Ascending aorta (tissue), 2 donors: ENCODE measurements around the gene CPLANE2. TPM values are rescaled to one million over a fixed set of nuclear protein-coding genes. Genes with fewer than 3 reads are reported as not detected.
"Not testable (repeated sequence)": the region's sequence is repeated elsewhere in the genome, so short reads cannot be mapped to it uniquely, and the experiment has no call there.

Source experiments
- DNase-seq, 2 donors: peaks; one replicate each; pipeline ENCODE4 v3.0.0-alpha.2; 2019; ENCODE audit warnings: low spot score in 2 of 2
- H3K27ac ChIP-seq, 2 donors: fragments of 200-600 bp; sonication (generic); one replicate each; pipeline ENCODE4 v1.5.1; 2016 to 2017; ENCODE audit warnings: mild to moderate bottlenecking in 1 of 2
- H3K27me3 ChIP-seq: fragments of 200-600 bp; sonication (generic); one replicate; pipeline ENCODE4 v1.5.1; 2017
- H3K36me3 ChIP-seq, 2 donors: fragments of 200-600 bp; sonication (generic); one replicate each; pipeline ENCODE4 v1.5.1; 2016
- H3K4me1 ChIP-seq, 2 donors: fragments of 200-600 bp; sonication (generic); one replicate each; pipeline ENCODE4 v1.5.1; 2016 to 2017; ENCODE audit warnings: mild to moderate bottlenecking in 1 of 2
- H3K4me3 ChIP-seq, 2 donors: fragments of 200-600 bp; sonication (generic); one replicate each; pipeline ENCODE4 v1.5.1; 2016 to 2017; ENCODE audit warnings: mild to moderate bottlenecking in 1 of 2
- H3K9me3 ChIP-seq, 2 donors: fragments of 200-600 bp; sonication (generic); one replicate each; pipeline ENCODE4 v1.5.1; 2016
- intact Hi-C: fragments of 100-400 bp; cut with DNase I; formaldehyde crosslinking; loops from one replicate; pipeline ENCODE4 v1.15.1; 2023
- total RNA-seq: library from RNA; depleted of rRNA; stranded (reverse); fragments of >200 nt; gene quantifications from one replicate; pipeline ENCODE4 v1.1.0, GENCODE V29; 2016
- TF ChIP-seq, protein P1 (sequence below), 3 experiments: fragments of 200-600 bp in 2 of 3; fragments of 450-650 bp in 1 of 3; sonication (generic) in 2 of 3; IDR thresholded peaks; one replicate each; pipeline ENCODE4 v1.5.1; 2016 to 2019; ENCODE audit warnings: antibody characterized with exemption in 3 of 3, mild to moderate bottlenecking in 1 of 3, moderate library complexity in 1 of 3

CPLANE2 gene
- total RNA-seq, 1 donor from 2014 or later: not detected

- Histone ChIP-seq H3K27me3 (no peaks in the 10 kb centered on the region), H3K4me1 (no peaks in the 10 kb centered on the region), H3K4me3 (no peak overlapping the region), H3K9me3 (no peaks in the 10 kb centered on the region), H3K27ac (no peak overlapping the region), H3K36me3 (no peaks in the 10 kb centered on the region)
- TF ChIP-seq, protein P1, sequence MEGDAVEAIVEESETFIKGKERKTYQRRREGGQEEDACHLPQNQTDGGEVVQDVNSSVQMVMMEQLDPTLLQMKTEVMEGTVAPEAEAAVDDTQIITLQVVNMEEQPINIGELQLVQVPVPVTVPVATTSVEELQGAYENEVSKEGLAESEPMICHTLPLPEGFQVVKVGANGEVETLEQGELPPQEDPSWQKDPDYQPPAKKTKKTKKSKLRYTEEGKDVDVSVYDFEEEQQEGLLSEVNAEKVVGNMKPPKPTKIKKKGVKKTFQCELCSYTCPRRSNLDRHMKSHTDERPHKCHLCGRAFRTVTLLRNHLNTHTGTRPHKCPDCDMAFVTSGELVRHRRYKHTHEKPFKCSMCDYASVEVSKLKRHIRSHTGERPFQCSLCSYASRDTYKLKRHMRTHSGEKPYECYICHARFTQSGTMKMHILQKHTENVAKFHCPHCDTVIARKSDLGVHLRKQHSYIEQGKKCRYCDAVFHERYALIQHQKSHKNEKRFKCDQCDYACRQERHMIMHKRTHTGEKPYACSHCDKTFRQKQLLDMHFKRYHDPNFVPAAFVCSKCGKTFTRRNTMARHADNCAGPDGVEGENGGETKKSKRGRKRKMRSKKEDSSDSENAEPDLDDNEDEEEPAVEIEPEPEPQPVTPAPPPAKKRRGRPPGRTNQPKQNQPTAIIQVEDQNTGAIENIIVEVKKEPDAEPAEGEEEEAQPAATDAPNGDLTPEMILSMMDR (IDR thresholded peaks at IDR 0.05): no peak
- intact Hi-C loops: no loop called here
- no peak for DNase-seq
Observed at GRCh38 chr1:16218674-16219071, 18.3 kb downstream of the CPLANE2 start.

- Histone ChIP-seq H3K9me3 (no peaks in the 10 kb centered on the region), H3K4me3 (peak overlapping the region in 1 of 2 donors; percentile 43), H3K27me3 (no peaks in the 10 kb centered on the region), H3K4me1 (no peaks in the 10 kb centered on the region), H3K36me3 (no peaks in the 10 kb centered on the region), H3K27ac (peak overlapping the region; percentile 10 to 45)
- no peak for DNase-seq
- TF ChIP-seq, protein P1 (IDR thresholded peaks at IDR 0.05): no peak
- intact Hi-C loops: no loop called here
Observed at GRCh38 chr1:16218014-16218673, 18.8 kb downstream of the CPLANE2 start.

GRCh38 chr1:16217061-16217785, 19.8 kb downstream of the CPLANE2 start:
- intact Hi-C loops: loop anchor here (1.0 to 2.0 kb wide), 2 partner anchors 10 to 20 kb away; partner anchors contain the start of gene CPLANE2
- no peaks in the 10 kb centered on the region for H3K9me3 ChIP-seq
- peak overlapping the region; percentile 10 to 52 for H3K27ac ChIP-seq
- H3K4me3 ChIP-seq: peak overlapping the region; percentile 67 to 83
- H3K27me3 ChIP-seq: no peaks in the 10 kb centered on the region
- TF ChIP-seq, protein P1 (IDR thresholded peaks at IDR 0.05): no peak
- DNase-seq: peak; percentile 93 to 98
- no peaks in the 10 kb centered on the region for H3K4me1 ChIP-seq
- no peaks in the 10 kb centered on the region for H3K36me3 ChIP-seq

DNA sequence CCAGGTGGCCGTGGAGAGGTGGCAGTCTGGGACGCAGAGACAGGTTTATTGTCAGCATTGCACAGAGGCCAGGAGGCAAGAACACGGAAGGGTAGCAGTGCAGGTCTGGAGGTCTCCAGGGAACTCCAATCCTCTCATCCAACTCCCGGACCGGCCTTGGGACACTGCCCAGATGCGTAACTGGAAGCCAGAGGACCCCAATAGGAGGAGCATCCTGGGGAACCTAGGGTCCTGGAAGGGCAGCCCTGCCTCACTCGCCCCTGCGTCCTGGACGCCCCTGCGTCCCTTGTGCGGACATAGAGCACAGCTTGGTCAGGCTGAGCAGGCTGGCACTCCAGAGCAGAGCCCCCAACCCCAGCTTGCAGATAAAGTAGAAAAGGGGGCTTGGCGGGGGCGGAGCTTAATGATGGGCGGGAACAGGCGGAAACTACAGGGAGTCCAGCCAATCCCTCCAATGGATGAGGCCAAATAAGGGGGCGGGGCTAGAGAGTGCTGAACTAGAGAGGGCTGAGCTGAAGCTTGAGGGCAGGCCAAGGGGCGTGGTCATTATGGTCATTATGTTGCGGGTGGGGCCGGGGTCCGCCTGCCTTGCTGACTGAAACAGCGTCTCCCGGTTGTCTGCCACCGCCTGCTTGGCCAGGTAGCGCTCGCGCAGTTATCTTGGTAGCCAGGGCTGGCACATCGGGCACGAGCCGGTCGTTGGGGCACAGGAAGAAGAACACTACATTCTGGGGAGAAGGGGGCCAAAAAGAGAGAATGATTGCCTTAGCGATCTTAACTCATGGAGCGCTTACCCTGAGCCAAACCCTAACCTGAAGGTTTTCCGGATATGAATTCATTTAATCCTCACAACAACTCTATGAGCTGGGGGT, 20.9 kb downstream of the CPLANE2 start:
- TF ChIP-seq, protein P1 (IDR thresholded peaks at IDR 0.05): no peak
- Histone ChIP-seq H3K9me3 (no peaks in the 10 kb centered on the region), H3K27ac (no peak overlapping the region), H3K4me1 (no peaks in the 10 kb centered on the region), H3K36me3 (no peaks in the 10 kb centered on the region), H3K27me3 (no peaks in the 10 kb centered on the region), H3K4me3 (peak overlapping the region; percentile 67 to 83)
- peak; percentile 63 to 91 for DNase-seq
- intact Hi-C loops: loop anchor here (2.0 kb wide), 1 partner anchor 21 kb away; the partner anchor contains the start of gene CPLANE2

DNA sequence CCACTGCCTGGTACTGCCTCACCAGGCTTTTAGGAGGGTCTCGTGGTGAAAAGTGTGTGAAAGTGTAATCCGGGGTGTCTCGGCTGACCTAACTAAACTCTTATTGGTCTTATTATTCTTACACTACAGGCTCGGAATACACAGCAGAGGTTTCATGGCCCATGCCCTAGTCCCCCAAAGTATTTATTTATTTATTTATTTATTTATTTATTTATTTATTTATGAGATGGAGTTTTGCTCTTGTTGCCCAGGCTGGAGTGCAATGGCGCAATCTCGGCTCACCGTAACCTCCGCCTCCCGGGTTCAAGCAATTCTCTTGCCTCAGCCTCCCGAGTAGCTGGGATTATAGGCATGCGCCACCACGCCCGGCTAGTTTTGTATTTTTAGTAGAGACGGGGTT, 21.7 kb downstream of the CPLANE2 start:
- H3K27me3 ChIP-seq, DNase-seq, H3K27ac ChIP-seq, H3K4me3 ChIP-seq, intact Hi-C loops, H3K36me3 ChIP-seq, H3K4me1 ChIP-seq, H3K9me3 ChIP-seq: not testable (repeated sequence)

DNA sequence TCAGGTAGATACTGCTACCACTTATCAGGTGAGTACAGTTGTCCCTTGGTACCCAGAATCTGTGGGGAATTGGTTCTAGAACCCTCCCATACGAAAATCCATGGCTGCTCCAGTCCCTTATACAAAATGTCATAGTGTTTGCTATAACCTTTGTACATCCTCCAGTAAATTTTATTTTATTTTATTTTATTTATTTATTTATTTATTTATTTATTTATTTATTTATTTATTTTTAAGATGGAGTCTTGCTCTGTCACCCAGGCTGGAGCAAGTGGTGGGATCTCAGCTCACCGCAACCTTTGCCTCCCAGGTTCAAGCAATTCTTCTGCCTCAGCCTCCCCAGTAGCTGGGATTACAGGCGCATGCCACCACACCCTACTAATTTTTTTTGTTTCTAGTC, 23.4 kb downstream of the CPLANE2 start:
- H3K36me3 ChIP-seq, H3K4me3 ChIP-seq, H3K27me3 ChIP-seq, H3K9me3 ChIP-seq, H3K27ac ChIP-seq, DNase-seq, intact Hi-C loops, H3K4me1 ChIP-seq: not testable (repeated sequence)
